ENCODE measurements around the gene SPAG6.

The SPAG6 gene

DNA sequence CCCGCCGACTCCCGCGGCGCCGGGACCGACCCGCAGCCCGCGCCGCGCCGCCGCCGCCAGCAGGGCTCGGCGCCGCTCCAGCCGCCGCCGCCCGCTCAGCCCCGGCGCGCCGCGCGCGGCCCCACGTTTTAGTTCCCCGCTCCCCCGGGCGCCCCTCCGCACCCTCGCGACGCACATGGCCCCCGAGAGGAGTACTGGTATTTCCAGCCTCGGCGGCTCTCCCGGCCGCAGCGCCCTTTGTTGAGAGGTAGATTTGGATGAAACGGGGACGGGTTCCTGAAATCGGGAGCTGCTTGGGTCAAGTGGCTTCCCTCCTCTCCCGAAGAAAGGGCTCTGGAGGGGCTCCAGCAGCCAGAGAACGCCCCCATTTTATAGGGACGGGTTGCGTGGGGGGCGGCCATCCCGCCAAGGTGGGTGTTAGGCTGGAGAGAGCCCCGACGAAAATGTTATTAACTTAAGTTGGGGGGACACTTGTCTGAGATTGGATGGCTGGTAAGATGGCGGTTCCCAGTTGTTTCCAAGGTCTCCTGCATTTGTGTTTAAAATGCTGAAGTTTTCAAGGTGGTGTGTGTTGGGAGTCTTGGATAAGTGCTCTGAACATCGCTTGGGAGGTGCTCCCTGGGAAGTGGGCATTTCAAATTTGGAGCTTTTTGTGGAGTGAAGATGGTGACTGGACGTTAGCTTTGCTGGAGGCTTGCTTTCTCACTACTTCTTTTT is 23.2 kb upstream of the SPAG6 start:
- no peak for DNase-seq (ENCODE audit: low read depth)

GRCh38 chr10:22322641-22323160 is 22.6 kb upstream of the SPAG6 start:
- DNase-seq (ENCODE audit: low read depth), result no peak

GRCh38 chr10:22323538-22324305 is 21.6 kb upstream of the SPAG6 start:
- no peak for DNase-seq (ENCODE audit: low read depth)

GRCh38 chr10:22324413-22324812 is 20.9 kb upstream of the SPAG6 start:
- no peak for DNase-seq (ENCODE audit: low read depth)

DNA sequence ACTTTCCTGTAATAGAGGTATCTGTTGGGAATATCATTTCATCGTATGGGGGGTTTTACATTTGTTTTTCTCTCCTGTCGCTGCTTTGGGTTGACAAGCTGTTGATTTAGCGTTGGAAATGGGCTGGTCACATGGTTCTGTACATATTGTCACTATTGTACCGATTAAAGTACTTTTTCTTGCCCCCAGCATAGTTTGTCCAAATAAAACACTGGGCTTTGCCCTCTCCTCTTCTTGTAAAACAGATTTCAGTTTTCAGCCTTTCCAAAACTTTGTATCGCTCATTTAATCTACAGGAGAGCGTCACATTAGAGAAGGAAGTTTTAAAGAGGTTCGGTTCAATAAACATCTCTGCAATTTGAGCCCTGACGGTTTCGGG is 20.4 kb upstream of the SPAG6 start:
- no peak for DNase-seq (ENCODE audit: low read depth)

- DNase-seq (ENCODE audit: low read depth), result no peak
Observed at GRCh38 chr10:22325272-22326144, 19.8 kb upstream of the SPAG6 start.

- no peak for DNase-seq (ENCODE audit: low read depth)
Observed at GRCh38 chr10:22326145-22326702, 19.1 kb upstream of the SPAG6 start.

DNA sequence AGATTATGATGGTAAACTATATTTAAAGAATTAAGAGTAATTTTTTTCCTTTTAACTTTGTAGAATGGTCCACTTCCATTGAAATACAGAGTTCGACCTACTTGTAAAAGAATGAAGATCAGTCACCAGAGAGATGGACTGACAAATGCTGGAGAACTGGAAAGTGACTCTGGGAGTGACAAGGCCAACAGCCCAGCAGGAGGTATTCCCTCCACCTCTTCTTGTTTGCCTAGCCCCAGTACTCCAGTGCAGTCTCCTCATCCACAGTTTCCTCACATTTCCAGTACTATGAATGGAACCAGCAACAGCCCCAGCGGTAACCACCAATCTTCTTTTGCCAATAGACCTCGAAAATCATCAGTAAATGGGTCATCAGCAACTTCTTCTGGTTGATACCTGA is 16.1 kb upstream of the SPAG6 start:
- no peak for DNase-seq (ENCODE audit: low read depth)

DNA sequence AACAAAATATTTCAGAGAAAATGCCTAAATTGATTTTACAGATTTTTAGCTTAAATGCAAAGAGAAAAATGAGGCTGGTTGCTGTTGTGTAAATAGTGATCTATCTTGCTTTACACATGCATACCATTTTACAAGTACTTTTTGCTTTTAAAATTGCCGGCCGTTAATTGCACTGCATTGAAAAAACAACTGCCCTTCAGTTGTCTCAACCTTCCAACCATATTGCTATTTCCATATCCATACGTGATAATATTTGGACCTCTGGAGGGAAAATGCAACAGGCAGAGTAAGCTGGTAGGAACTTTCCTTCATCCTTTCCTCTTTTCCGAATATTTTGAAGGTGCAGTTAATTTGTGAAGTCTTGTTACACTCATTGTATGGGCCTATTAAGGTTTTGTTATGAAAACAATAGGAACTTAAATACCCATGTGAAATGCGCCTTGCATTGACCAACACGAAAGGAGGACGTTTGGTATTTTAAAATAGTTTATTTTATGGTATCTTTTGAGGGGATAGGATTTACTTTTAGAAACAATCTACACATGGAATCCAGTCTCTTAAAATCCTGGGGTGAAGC is 13.1 kb upstream of the SPAG6 start:
- no peak for DNase-seq (ENCODE audit: low read depth)

GRCh38 chr10:22333167-22333974 is 11.9 kb upstream of the SPAG6 start:
- DNase-seq (ENCODE audit: low read depth), result no peak

GRCh38 chr10:22333975-22334282 is 11.4 kb upstream of the SPAG6 start:
- no peak for DNase-seq (ENCODE audit: low read depth)

DNA sequence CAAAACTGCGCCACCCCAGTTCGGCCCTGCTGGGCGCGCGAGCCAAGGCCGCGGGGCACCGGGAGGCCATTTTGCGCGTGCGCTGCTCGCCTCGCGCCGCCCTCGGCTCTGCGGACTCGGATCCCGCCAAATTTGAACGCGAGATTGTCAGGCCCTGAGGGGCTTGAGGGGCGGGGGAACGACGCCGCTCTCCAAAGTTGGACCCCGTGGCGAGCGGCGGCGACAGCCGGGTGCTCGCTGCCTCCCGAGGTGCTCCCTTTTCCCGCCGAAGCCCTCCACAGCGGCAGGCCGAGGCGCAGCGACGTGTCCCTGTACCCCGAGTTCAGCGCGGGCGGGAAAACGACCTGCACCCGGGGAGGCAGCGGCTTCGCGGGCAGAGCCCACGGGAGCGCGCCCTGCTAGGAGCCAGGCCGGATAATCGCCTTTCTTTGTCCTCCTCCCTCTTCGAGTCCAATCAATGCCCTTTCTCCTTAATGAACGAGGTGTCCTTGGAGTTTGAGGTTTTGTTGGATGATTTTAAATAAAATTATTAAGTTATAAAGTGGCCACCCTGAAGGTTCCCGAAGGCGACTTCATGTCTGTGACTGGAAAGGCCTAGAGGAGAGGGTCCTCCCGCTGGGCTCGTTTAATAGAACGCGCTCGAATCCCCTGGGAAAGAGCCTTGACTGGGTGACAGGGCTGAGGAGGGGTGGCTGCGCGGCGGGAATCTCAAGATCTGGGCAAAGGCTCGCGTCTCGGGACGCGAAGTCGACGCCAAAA is 10.7 kb upstream of the SPAG6 start:
- no peak for DNase-seq (ENCODE audit: low read depth)

DNA sequence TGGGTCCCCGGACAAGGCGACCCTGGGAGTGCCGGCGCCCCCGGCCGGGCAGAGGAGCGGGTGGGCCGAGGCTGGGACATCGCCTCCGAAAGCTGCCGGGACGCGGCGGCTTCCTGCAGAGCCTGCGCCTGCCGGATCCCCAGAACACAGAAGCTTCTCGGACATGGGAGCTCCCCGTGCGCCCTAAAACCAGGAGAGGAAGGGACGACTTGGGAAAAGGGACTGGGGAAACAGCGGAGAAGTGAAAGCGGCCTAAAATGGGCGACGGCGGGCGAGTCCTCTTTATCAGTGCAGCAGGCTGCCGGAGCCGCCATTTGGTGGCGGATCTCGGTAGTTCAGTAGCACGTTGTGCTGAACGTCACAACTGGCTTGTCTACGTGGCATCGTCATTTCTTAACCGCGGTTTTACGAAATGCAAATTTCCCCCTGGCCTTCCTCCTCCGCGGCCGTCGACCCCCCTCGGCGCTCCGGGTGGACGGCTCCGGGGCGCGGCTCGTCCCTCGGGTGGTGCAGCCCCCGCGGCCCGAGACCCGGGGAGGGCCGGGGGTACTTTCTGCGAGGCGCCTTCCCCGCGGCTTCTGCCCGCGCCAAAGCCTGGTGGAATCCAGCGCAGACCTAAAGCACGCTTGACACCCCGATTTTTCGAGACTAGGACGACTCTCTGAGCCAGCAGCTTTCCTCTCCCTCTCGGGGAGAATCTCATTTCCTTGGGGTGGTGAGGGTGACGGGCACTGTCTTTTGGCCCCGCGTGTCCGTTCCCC is 9.9 kb upstream of the SPAG6 start:
- DNase-seq (ENCODE audit: low read depth), result no peak

DNA sequence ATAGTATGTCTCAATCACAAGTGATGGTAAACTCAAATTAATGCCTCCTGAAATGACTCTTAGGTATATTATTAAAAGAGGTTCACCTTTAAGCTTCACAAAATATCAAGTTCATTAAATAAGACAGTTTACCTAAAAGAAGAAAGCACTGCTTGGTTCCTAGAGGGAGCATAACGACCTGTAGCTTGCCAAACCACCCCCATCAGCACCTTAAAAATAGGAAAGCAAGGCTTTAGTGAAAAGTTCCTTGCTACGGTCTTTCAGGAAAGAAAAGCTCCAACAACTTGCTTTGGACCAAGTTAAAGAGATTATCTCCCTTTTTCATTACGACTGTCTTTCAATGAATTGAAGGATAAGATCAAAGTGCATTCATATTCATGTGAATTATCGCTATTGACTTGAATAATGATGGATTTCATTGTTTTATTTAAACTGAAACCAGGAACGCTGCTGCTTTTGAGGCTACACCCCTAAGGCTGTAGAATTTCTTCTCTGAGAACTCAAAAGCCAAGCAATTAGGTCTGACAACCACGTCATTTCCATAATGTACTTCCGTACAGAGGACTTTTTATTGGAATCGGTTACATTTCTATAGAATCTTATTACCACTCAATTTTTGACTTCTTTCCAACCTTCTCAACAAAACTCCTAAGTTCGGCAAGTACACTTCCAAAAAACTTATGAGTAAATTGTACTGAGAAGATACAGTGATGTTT is 7.0 kb upstream of the SPAG6 start:
- no peak for DNase-seq (ENCODE audit: low read depth)

DNA sequence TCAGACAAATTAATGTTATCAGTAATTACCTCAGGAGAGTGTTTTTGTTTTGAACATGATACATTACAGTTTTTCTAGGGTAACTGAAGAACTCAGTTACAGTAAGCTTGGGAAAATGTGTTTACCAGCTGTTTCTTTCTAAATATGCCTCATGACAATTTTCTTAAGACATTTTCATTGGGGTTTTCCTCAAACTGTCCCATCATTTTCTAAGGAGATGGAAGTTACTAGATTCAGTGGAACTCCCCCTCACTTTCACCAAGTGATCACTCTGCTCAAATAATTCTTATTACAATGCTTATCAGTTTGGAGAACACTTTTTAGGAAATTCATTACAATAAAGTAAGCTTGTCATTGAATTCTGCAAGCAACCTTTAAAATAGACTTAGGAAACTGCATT is 6.4 kb upstream of the SPAG6 start:
- no peak for DNase-seq (ENCODE audit: low read depth)

DNA sequence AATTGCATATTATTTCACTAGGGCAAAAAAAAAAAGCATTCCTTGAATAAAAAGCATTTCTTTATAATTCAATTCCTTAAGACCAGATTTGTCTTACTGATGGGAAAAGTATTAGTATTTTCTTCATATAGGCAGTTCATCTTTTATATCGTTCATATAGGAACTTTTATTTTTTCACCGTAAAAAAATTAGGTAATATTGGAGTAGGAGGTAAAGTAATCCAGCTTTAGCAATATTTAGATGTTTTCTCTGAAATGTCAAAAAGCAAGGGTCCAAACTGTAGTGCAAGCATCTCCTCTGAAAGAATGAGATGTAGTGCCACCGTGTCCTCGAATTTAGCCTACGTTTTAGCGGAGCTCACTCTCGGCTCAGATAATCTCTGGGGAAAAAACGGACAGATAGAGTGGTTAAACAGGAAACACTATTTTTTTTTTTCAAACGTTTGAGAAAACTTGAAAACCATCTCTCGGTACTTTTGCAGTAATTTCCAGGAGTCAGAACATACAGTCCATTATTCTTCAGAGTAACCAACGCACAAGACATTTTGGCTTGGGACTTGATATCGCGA is 5.5 kb upstream of the SPAG6 start:
- DNase-seq (ENCODE audit: low read depth), result no peak

DNA sequence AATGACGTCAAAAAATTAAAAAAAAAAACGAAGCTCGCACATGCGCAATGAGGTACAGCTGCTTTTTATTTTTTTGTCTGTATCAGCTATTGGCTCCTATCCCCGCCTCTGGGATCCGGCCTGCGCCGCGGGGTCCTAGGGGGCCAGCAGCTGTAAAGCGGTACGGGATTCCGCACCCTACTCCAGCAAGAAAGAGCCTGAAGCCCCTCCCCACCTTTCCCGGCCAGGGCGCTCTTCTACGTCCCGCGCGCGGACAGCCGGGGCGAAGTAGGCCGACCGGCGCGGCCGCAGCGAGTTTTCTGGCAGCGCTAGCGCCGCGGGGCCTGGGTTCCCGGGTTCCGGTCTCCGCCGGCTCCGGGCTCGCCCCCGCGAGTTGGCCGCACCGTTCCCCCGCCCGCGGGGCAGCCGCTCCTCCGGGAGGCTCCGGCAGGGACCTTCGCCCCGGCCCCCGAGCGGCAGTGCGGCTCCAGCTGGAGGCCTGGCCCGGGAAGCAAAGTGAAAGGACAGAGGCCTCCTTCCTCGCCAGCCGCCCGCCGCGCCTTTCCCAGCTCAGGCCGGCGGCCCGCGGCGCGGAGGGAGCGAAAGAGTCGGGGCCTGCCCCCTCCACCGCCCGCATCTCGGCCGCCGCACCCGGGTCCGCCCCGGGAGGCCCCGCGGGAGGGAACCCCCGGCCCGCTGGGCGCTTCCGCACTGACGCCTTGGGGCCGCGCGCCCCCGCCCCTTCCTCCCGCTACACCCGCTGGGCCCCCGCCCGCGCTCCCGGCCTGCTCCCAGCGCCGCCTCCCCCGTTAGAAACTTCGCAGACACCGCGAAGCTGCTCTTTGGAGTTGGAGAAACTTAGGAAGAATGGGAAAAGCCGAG is 4.7 kb upstream of the SPAG6 start:
- no peak for DNase-seq (ENCODE audit: low read depth)
